DMS153 treated with DMSO at 0.1 percent for 48 hours (cell line): ENCODE measurements around the gene POLR2B.
"Not testable (repeated sequence)": the region's sequence is repeated elsewhere in the genome, so short reads cannot be mapped to it uniquely, and the experiment has no call there.

Source experiments
- DNase-seq: peaks from one replicate; lab custom pipeline; 2025; ENCODE audit not compliant: unreplicated experiment; lab: John Stamatoyannopoulos, UW

POLR2B gene

GRCh38 chr4:57051095-57051494 is 72.4 kb downstream of the POLR2B start:
- no peak for DNase-seq

GRCh38 chr4:57051524-57051923 is 72.8 kb downstream of the POLR2B start:
- no peak for DNase-seq

GRCh38 chr4:57053508-57053907 is 74.8 kb downstream of the POLR2B start:
- DNase-seq = no peak

GRCh38 chr4:57055886-57056285 is 77.2 kb downstream of the POLR2B start:
- no peak for DNase-seq

DNA sequence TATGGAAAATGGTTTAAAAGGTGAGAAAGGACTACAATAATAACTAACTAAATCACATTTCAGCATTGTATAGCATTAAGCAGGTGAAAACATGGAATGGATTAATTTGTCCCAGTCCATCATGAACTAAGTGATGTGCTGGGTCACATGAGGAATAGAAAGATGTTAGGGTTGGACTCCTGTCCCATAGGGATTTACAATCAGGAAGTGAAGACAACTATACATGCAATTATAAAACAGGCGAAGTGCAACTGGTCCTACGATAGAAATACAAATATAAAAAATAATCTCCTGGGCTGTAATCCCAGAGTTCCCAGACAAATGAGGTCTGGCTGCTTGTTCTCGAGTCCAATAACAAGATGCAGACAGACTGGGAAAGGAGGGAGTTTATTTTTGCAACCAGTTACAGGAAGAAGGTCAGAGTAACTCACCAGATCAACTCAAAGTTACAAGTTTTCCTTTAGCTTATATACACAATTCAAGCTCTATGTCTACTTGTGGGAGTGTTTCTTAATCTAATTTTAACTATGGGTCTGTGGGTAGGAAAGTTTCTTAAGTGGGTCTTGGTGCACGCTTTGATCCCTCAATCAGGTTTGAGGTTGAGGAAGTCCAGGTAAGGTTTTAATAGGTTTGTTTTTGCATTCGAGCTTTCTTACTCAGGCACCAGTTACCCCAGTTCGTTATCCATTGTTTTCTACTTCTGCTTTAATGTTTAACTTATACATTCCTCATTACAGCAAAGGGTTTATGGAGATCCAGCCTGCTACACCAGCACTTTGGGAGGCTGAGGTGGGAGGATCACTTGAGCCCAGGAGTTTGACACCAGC is 81.4 kb downstream of the POLR2B start:
- DNase-seq = no peak

- DNase-seq = not testable (repeated sequence)
Observed at GRCh38 chr4:57060717-57061067, 82.0 kb downstream of the POLR2B start.

GRCh38 chr4:57061395-57061794 is 82.7 kb downstream of the POLR2B start:
- no peak for DNase-seq

DNA sequence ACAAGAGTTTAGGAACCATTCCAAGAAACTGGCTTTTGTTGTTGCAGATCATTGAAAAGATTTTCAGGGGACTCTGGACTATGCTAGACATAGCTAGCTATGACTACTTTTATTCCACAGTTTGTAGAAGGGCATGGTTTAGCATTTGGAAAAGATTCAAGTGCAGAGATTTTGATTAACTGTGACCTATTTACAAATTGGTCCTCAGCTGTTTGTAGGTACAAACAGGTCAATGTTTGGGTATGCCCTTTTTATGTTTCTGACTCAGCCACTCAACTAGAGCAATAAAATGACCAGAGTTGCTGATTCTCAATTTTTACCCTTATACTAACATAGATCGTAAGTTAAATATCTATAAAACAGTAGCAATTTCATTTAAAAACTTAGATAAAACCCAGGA is 84.8 kb downstream of the POLR2B start:
- no peak for DNase-seq

DNA sequence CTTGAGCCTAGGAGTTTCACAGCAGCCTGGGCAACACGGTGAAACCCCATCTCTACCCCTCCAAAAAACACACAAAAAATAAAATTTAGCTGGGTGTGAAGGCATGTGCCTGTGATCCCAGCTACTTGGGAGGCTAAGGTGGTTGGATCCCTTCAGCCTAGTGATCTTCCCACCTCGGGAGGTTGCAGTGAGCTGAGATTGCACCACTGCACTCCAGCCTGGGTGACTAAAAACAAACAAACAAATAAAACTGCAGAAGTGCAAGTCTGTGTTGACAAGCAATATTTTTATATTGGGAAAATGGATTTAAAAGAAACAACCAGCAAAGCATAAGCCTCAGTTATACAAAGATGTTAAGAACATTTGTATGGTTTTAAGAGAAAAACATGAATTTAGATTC is 85.4 kb downstream of the POLR2B start:
- DNase-seq = no peak

GRCh38 chr4:57064811-57065711 is 86.4 kb downstream of the POLR2B start:
- DNase-seq = no peak

DNA sequence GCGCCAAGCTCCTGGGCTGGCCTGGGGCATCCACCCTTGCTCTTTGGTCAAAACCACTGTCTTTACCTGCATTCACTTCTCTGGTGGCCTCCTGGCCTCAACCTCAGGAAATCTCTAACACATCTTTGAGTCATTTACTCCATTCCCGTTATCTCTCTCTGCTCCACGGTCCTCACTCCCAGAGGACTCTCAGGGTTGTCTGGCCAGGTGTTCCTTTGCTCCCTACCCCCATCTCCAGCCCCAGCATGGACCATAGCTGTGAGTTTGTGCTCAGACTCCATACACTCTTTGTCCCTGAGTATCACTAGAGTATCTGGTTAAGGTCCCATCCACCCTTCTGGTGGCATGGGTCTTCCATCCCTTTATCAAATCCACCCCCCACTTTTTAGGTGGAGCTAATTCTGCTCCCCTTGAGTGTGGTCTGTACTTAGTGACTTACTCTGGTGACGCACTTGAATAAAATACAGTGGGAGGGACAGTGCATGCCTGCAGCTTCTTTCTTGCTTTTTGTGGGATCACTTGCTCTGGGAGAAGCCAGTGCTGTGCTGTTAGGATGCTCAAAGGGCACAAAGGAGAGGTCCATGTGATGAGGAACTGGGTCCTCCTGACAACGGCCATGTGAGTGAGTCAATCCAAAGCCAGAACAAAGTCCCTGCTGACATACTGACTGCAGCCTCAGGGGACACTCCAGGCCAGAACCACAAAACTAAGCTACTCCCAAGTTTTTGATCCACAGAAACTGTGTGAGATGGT is 87.2 kb downstream of the POLR2B start:
- no peak for DNase-seq

DNA sequence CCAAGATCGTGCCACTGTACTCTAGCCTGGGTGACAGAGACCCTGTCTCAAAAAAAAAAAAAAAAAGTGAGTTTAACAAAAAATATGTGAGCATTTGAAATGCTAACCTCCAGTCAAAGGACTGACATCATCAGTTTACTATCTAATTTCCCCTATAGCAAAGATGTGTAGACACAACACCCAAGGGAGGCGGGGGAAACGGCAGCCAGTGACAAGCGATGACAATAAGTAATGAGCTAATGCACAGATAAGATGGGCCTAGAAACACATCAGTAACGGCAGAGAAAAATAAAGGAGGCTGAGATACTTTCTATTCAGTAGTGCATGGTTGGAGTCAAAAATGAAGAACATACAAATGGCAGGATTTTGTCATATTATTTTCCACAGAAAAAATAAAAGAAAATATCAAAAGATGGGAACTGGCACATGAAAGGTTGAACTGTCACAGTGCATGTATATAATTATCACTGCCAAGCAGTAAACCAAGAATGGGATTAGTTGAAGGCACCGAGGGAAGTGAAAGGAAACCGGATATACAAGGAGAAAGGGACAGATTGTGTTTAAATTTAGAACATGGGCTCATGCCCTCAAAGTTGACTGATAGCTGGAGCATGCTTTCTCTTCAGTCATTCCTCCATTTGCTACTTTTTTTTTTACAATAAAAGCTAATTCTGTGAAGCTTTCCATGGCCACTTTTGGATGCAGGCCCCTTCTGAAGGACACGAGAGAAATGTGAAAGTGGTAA is 89.7 kb downstream of the POLR2B start:
- no peak for DNase-seq

- DNase-seq = no peak
Observed at GRCh38 chr4:57070461-57070860, 91.8 kb downstream of the POLR2B start.

GRCh38 chr4:57071326-57071725 is 92.6 kb downstream of the POLR2B start:
- DNase-seq = no peak

GRCh38 chr4:57073559-57073958 is 94.9 kb downstream of the POLR2B start:
- DNase-seq = no peak

DNA sequence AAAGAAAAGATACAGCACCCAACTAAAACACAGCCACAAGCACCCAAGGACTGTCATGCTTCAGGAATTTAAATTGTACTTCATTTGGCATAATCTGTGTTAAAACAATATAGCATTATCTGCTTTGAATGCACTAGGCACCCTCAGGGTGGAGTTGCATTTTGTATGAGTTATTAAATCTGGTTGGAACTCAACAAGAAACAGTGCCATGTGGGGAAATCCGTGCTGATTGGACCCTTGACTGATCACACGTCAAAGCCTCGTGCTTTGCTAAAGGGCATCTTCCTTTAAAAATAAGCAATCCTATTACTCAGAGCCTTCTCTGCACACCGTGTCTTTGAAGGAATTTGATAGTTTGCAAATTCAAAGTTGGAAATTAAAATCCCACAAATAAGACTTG is 96.0 kb downstream of the POLR2B start:
- DNase-seq = no peak

- no peak for DNase-seq
Observed at GRCh38 chr4:57075367-57075766, 96.7 kb downstream of the POLR2B start.

DNA sequence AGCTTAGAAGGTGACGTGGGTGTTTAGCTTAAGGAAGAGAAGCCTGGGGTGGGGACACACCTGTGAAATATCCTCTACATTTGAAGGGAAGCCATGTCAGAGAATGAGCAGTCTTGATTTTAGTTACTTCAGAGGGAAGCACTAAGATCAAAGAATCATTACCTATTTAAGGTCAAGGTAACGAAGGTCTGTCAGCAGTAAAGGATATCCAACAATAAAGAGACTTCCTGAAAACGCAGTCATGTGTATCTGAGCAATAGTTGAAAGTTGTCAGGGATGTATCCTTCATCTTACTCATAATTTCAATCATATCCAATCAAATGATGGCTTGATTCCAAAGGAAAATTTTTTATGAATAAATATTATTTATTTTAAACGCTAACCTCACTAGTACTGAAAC is 98.0 kb downstream of the POLR2B start:
- no peak for DNase-seq

DNA sequence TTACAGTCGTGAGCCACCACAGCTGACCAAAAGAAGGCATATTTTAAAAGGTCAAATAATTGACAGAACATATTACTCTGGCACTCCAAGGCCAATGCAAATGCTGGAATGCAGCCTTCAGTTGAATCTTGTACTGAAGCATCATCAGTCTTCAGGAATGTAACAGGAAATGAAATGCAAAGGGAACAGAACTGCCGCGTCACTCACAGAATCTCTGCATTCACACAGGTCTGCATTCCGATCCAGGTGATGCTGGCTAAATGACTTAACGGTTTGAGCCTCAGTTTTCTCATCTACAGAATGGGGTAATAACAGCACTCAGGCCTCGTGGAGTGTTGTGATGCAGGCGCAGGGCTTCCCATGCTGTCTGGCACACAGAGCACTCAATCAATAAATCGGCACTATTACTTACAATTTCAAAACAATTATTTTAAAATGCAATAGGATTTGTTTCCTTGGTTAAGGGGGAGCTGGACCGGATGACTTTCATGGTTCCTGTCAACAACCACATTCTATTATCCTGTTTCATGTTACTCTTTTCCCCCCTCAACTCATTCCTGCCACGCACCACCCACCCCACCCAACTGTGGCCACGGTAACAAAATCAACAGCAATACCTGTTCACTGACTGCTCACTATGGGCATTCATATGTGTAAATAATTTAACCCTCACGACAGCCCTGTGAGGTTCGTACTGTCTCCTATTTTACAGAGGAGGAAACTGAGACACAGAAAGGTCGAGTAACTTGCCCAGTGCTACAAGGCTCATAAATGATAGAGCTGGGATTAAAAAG is 99.1 kb downstream of the POLR2B start:
- no peak for DNase-seq
